ENCODE results near the gene MPPE1.

Gene MPPE1

GRCh38 chr18:11908182-11909060, at the start of gene MPPE1:
Gene MPPE1 (minus strand): TSS chr18:11908317. CDS start chr18:11897264, 11,053 bp downstream.
- Histone ChIP-seq H3K4me1 (ENCODE audit: control insufficient read depth, low read depth, low read length) (peaks cover 19% of the 10 kb centered on the region), H3K4me3 (ENCODE audit: low read length) (peak within 1 kb of the TSS; percentile 82), H3K27me3 (ENCODE audit: control insufficient read depth, insufficient read depth, low read length) (peaks cover 9% of the 10 kb centered on the region), H3K27ac (ENCODE audit: low read length) (no peak within 1 kb of the TSS), H3K36me3 (ENCODE audit: control insufficient read depth, low read depth, low read length) (no peaks in the 10 kb centered on the region), H3K9ac (ENCODE audit: low read length) (peak within 1 kb of the TSS; percentile 76), H3K9me3 (ENCODE audit: control insufficient read depth, low read depth, low read length) (no peaks in the 10 kb centered on the region)

GRCh38 chr18:11957636-11958035, 49.5 kb upstream of the MPPE1 start:
- H3K4me1 ChIP-seq (ENCODE audit: control insufficient read depth, low read depth, low read length), result peaks cover 5% of the 10 kb centered on the region
- no peak overlapping the region for H3K27ac ChIP-seq (ENCODE audit: low read length)
- H3K9ac ChIP-seq (ENCODE audit: low read length), result no peak overlapping the region

GRCh38 chr18:11956371-11957308, 48.5 kb upstream of the MPPE1 start:
- H3K9me3 ChIP-seq (ENCODE audit: control insufficient read depth, low read depth, low read length), result no peaks in the 10 kb centered on the region
- H3K27ac ChIP-seq (ENCODE audit: low read length), result no peak overlapping the region
- no peaks in the 10 kb centered on the region for H3K36me3 ChIP-seq (ENCODE audit: control insufficient read depth, low read depth, low read length)
- H3K27me3 ChIP-seq (ENCODE audit: control insufficient read depth, insufficient read depth, low read length), result no peaks in the 10 kb centered on the region
- H3K4me3 ChIP-seq (ENCODE audit: low read length), result no peak overlapping the region
- H3K9ac ChIP-seq (ENCODE audit: low read length), result no peak overlapping the region
- peaks cover 6% of the 10 kb centered on the region for H3K4me1 ChIP-seq (ENCODE audit: control insufficient read depth, low read depth, low read length)

More at GRCh38 chr18:11957636-11958035, 49.5 kb upstream of the MPPE1 start:
- Histone ChIP-seq H3K4me3 (ENCODE audit: low read length) (no peak overlapping the region), H3K27me3 (ENCODE audit: control insufficient read depth, insufficient read depth, low read length) (no peaks in the 10 kb centered on the region), H3K9me3 (ENCODE audit: control insufficient read depth, low read depth, low read length) (no peaks in the 10 kb centered on the region), H3K36me3 (ENCODE audit: control insufficient read depth, low read depth, low read length) (no peaks in the 10 kb centered on the region)

GRCh38 chr18:11955239-11956029, 47.3 kb upstream of the MPPE1 start:
- Histone ChIP-seq H3K4me3 (ENCODE audit: low read length) (no peak overlapping the region), H3K9me3 (ENCODE audit: control insufficient read depth, low read depth, low read length) (no peaks in the 10 kb centered on the region), H3K27me3 (ENCODE audit: control insufficient read depth, insufficient read depth, low read length) (no peaks in the 10 kb centered on the region), H3K9ac (ENCODE audit: low read length) (no peak overlapping the region), H3K36me3 (ENCODE audit: control insufficient read depth, low read depth, low read length) (no peaks in the 10 kb centered on the region), H3K4me1 (ENCODE audit: control insufficient read depth, low read depth, low read length) (peaks cover 9% of the 10 kb centered on the region), H3K27ac (ENCODE audit: low read length) (no peak overlapping the region)

GRCh38 chr18:11953113-11953512, 45.0 kb upstream of the MPPE1 start:
- Histone ChIP-seq H3K27ac (ENCODE audit: low read length) (no peak overlapping the region), H3K9ac (ENCODE audit: low read length) (no peak overlapping the region), H3K36me3 (ENCODE audit: control insufficient read depth, low read depth, low read length) (no peaks in the 10 kb centered on the region), H3K27me3 (ENCODE audit: control insufficient read depth, insufficient read depth, low read length) (no peaks in the 10 kb centered on the region), H3K4me3 (ENCODE audit: low read length) (no peak overlapping the region), H3K4me1 (ENCODE audit: control insufficient read depth, low read depth, low read length) (peaks cover 10% of the 10 kb centered on the region), H3K9me3 (ENCODE audit: control insufficient read depth, low read depth, low read length) (no peaks in the 10 kb centered on the region)

- H3K9me3 ChIP-seq (ENCODE audit: control insufficient read depth, low read depth, low read length), result no peaks in the 10 kb centered on the region
- no peaks in the 10 kb centered on the region for H3K36me3 ChIP-seq (ENCODE audit: control insufficient read depth, low read depth, low read length)
- no peak overlapping the region for H3K9ac ChIP-seq (ENCODE audit: low read length)
Measured at GRCh38 chr18:11951390-11951851, 43.3 kb upstream of the MPPE1 start.

GRCh38 chr18:11950824-11951223, 42.7 kb upstream of the MPPE1 start:
- H3K4me1 ChIP-seq (ENCODE audit: control insufficient read depth, low read depth, low read length), result peaks cover 21% of the 10 kb centered on the region
- no peak overlapping the region for H3K9ac ChIP-seq (ENCODE audit: low read length)
- H3K27ac ChIP-seq (ENCODE audit: low read length), result no peak overlapping the region

More at GRCh38 chr18:11951390-11951851, 43.3 kb upstream of the MPPE1 start:
- peaks cover 20% of the 10 kb centered on the region for H3K4me1 ChIP-seq (ENCODE audit: control insufficient read depth, low read depth, low read length)
- no peak overlapping the region for H3K27ac ChIP-seq (ENCODE audit: low read length)
- no peaks in the 10 kb centered on the region for H3K27me3 ChIP-seq (ENCODE audit: control insufficient read depth, insufficient read depth, low read length)
- no peak overlapping the region for H3K4me3 ChIP-seq (ENCODE audit: low read length)

GRCh38 chr18:11948852-11949523, 40.9 kb upstream of the MPPE1 start:
- no peak overlapping the region for H3K4me3 ChIP-seq (ENCODE audit: low read length)
- no peak overlapping the region for H3K9ac ChIP-seq (ENCODE audit: low read length)
- no peaks in the 10 kb centered on the region for H3K27me3 ChIP-seq (ENCODE audit: control insufficient read depth, insufficient read depth, low read length)
- peaks cover 17% of the 10 kb centered on the region for H3K4me1 ChIP-seq (ENCODE audit: control insufficient read depth, low read depth, low read length)
- H3K36me3 ChIP-seq (ENCODE audit: control insufficient read depth, low read depth, low read length), result no peaks in the 10 kb centered on the region
- no peak overlapping the region for H3K27ac ChIP-seq (ENCODE audit: low read length)
- H3K9me3 ChIP-seq (ENCODE audit: control insufficient read depth, low read depth, low read length), result no peaks in the 10 kb centered on the region

More at GRCh38 chr18:11950824-11951223, 42.7 kb upstream of the MPPE1 start:
- no peaks in the 10 kb centered on the region for H3K9me3 ChIP-seq (ENCODE audit: control insufficient read depth, low read depth, low read length)
- no peaks in the 10 kb centered on the region for H3K36me3 ChIP-seq (ENCODE audit: control insufficient read depth, low read depth, low read length)
- no peak overlapping the region for H3K4me3 ChIP-seq (ENCODE audit: low read length)
- no peaks in the 10 kb centered on the region for H3K27me3 ChIP-seq (ENCODE audit: control insufficient read depth, insufficient read depth, low read length)

GRCh38 chr18:11947214-11948191, 39.4 kb upstream of the MPPE1 start:
- Histone ChIP-seq H3K9me3 (ENCODE audit: control insufficient read depth, low read depth, low read length) (no peaks in the 10 kb centered on the region), H3K9ac (ENCODE audit: low read length) (peak overlapping the region; percentile 83), H3K27me3 (ENCODE audit: control insufficient read depth, insufficient read depth, low read length) (no peaks in the 10 kb centered on the region), H3K4me1 (ENCODE audit: control insufficient read depth, low read depth, low read length) (peaks cover 17% of the 10 kb centered on the region), H3K27ac (ENCODE audit: low read length) (peak overlapping the region; percentile 86), H3K36me3 (ENCODE audit: control insufficient read depth, low read depth, low read length) (no peaks in the 10 kb centered on the region), H3K4me3 (ENCODE audit: low read length) (peak overlapping the region; percentile 82)

- peak overlapping the region; percentile 83 for H3K9ac ChIP-seq (ENCODE audit: low read length)
Measured at GRCh38 chr18:11946756-11947155, 38.6 kb upstream of the MPPE1 start.

More at GRCh38 chr18:11946756-11947155, 38.6 kb upstream of the MPPE1 start:
- Histone ChIP-seq H3K27ac (ENCODE audit: low read length) (no peak overlapping the region), H3K36me3 (ENCODE audit: control insufficient read depth, low read depth, low read length) (no peaks in the 10 kb centered on the region), H3K4me3 (ENCODE audit: low read length) (peak overlapping the region; percentile 82), H3K27me3 (ENCODE audit: control insufficient read depth, insufficient read depth, low read length) (no peaks in the 10 kb centered on the region), H3K9me3 (ENCODE audit: control insufficient read depth, low read depth, low read length) (no peaks in the 10 kb centered on the region), H3K4me1 (ENCODE audit: control insufficient read depth, low read depth, low read length) (peaks cover 16% of the 10 kb centered on the region)

All from iPS-18a (cell line).